ENCODE data around the gene KIRREL1.

GRCh38 chr1:158045639-158046038, 52.2 kb downstream of the KIRREL1 start:
- TF ChIP-seq POLR2A (IDR thresholded peaks at IDR 0.05; ENCODE audit: control extremely low read depth in 1 of 2, low read depth in 2 of 2, low read length in 2 of 2) (no peak), GTF2F1 (IDR thresholded peaks at IDR 0.05; ENCODE audit: borderline replicate concordance, low read depth, low read length) (no peak), CTCF (IDR thresholded peaks at IDR 0.05; ENCODE audit: control extremely low read depth in 1 of 3, insufficient read depth in 1 of 3, low read depth in 1 of 3, low read length in 3 of 3) (no peak), POLR2AphosphoS5 (IDR thresholded peaks at IDR 0.05; ENCODE audit: low read depth, low read length) (no peak), USF2 (IDR thresholded peaks at IDR 0.05; ENCODE audit: low read length) (peak; percentile 79), CREB1 (IDR thresholded peaks at IDR 0.05) (no peak), SIN3A (conservative IDR thresholded peaks at IDR 0.05 in 1 of 2, IDR thresholded peaks at IDR 0.05 in 1 of 2; ENCODE audit: low read depth in 1 of 2, low read length in 2 of 2) (no peak), RBBP5 (IDR thresholded peaks at IDR 0.05; ENCODE audit: borderline replicate concordance, low read depth, low read length) (no peak), SRF (IDR thresholded peaks at IDR 0.05; ENCODE audit: low read depth, low read length) (no peak), RFX5 (IDR thresholded peaks at IDR 0.05; ENCODE audit: borderline replicate concordance, low read depth, low read length) (no peak)
